T-helper 1 cell (primary cell): Measurements from ENCODE around the gene ZNF687.

Experiments used
- DNase-seq, 5 donors: peaks; one replicate each; pipeline ENCODE4 v3.0.0-alpha.2; 2012 to 2020

The ZNF687 gene

DNA sequence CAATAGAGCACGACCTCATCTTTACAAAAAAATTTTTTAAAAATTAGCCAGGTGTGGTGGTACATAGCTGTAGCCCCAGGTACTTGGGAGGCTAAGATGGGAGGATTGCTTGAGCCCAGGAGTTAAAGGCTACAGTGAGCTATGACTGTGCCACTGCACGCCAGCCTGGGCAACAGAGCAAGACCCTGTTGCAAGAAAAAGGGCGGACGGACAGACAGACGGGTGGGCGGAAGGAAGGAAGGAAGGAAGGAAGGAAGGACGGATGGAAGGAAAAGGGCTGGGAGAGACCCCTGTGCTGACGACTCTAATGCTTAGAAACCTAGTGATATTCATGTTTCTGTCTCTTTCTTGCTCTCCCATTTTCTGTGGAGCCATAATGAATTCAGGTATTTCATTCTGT, 30.7 kb downstream of the ZNF687 start:
- DNase-seq, result no peak

DNA sequence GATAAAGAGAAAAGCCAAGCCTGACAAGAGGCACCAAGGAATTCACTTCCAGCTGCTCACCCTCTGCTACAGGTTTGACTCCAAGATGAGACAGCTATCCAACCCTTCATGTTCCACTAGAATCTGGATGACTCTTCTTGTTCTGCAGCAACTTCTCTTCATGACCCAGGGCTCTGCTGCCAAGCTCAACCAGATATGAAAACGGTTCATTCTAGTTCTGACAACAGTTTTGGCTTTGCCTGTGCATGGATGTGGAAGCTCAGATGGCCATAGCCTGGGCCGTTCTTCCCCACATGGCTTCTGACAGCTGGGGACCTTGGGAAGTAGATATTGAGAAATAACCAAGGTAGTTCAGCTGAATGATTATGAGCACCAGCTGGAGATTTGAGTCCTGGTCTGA, 31.4 kb downstream of the ZNF687 start:
- no peak for DNase-seq

- DNase-seq, result no peak
Measured at GRCh38 chr1:151314137-151314875, 32.2 kb downstream of the ZNF687 start.

- DNase-seq, result no peak
Measured at GRCh38 chr1:151315565-151316235, 33.6 kb downstream of the ZNF687 start.

DNA sequence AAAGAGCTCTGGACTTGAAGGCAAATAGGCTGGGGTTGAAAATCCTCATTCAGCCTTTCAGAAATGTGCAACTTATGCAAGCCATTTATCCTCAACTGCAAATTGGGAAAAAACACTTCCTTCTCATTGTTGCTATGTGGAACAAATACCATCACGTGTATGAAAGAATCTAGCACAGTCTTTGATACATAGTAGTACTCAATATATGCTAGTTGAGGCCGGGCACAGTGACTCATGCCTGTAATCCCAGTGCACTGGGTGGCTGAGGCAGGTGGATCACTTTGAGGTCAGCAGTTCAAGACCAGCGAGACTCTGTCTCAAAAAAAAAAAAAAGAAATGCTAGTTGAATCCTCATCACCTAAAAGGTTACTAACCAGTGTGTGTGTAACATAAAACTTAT, 36.9 kb downstream of the ZNF687 start:
- no peak for DNase-seq

DNA sequence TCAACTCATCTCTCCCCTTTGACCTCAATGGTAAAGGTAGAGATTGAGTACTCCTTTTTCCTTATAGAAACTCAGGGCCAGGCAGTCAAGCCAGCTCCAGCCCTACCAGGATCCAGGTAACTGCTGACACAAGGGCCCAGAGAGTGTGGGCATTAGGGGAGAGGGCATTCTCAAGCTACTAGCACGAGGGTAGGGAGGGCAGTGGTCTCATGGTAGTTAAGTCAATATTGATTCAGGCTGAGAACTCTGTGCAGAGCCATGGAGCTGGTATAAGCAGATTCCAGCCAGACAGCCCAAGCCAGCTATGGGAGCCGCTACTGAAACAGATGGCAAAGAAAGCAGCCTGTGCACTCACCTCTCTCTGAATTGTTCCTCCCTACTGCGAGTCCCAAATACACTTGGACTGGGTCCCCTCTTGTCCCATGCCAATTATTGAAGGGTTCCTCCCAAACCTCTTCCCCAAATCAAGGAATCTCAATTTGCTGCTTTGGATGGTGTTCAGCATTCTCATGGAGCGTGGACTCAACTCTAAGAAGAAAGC, 42.4 kb downstream of the ZNF687 start:
- DNase-seq, result no peak

- DNase-seq, result no peak
Measured at GRCh38 chr1:151325231-151325630, 43.1 kb downstream of the ZNF687 start.

DNA sequence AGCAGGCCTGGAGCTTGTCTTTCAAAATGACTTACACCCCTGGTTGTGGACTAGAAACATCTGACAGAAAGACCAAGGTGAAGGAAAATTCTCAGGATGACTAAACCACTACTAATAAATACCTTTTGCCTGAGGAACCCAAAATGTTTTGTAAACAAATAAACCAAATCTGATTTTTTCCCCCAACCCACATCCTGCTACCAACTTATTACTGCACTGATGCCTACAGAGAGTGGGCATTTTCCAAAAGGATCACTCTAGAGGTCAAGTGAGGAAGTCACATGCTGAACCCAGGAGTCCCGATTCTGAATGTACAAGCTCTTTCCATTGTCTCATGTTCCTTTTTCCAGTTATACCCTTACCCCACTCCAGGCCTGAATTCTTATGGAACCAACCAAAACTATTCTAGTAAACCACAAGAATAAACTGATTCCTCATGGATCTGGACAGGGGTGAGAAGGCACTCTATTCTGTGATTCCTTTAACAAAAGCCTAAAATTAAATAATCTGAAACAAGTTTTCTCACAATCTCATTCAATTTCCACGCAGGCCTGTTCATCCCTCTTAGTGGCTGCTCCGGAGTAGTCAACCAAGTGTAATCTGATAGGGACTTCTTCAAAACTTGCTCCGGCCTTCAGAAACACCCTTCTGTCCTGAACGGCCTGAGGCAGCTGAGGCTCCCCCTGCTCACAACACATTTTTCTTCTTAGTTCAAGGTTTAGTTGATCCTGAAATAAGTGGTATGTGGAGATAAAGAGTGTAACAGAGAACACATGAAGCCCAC, 43.7 kb downstream of the ZNF687 start:
- DNase-seq, result no peak

DNA sequence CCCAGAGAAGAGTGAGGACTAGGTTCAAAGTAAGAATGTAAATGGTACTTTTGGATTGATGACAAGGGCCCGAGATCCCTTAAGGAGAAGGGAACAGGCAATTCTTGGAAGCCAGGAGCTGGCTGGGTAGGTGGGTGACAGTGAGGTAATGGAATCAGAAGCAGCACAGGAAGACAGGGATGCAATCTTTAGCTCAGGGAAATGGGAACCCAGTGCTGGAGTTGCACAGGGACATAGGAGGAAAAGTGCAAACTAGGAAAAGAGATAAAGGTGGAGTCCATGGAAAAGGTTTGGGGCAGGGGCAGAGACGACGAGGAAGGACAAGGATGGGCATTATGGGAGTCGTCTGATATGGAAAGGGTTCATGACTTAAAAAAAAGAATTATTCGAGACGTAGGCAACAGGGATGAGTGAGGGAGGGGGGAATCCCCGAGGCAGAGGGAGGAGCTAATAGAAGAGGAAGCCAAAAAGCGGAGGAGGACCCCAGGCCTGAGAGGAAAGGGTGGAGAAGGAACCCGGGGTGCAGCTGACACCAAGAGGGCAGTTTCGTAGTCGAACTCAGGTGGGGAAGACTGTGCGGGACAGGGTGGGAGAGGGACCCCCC, 44.6 kb downstream of the ZNF687 start:
- peak in 4 of 5 donors; percentile 23 to 54 (median 36) for DNase-seq

- peak; percentile 73 to 96 (median 89) for DNase-seq
Measured at GRCh38 chr1:151327223-151327902, 45.3 kb downstream of the ZNF687 start, which contains the start of gene PI4KB. PI4KB (minus strand) TSS chr1:151327416; CDS start chr1:151316481, 10,935 bp downstream.

- no peak for DNase-seq
Measured at GRCh38 chr1:151327903-151328674, 46.0 kb downstream of the ZNF687 start.

DNA sequence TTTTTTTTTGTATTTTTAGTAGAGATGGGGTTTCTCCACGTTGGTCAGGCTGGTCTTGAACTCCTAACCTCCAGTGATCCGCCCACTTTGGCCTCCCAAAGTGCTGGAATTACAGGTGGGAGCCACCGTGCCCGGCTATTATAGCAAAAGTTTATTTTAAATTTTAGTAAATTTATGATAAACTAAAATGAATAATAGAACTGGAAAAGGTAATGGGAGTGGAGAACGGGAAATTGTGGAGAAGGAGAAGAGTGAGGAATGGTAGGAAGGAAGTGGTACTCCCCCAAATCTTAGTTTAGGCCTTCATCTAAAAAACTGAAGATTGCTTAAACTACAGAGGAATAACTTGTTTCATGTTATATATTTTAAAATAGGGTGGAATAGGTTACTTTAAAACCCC, 52.7 kb downstream of the ZNF687 start:
- no peak for DNase-seq

DNA sequence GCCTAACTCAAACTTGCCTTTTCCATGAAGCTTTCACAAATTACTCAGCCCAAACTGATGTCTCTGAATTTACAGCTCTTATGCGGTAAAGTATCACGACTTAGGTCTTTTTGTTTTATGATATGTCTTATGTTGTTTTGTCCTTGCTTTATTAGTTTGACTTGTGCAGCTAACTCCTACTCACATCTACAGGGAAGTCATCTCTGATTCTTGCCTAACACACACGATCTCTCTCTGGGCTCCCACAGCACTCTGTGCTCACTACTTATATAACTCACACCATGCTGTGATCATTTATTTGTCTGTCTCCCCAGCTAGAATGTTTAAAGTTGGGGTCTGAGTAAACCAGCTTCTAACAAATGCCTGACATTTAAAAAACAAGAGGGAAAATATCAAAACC, 54.5 kb downstream of the ZNF687 start:
- no peak for DNase-seq

GRCh38 chr1:151340870-151341754, 59.0 kb downstream of the ZNF687 start:
- DNase-seq, result peak in 4 of 5 donors; percentile 24 to 74 (median 46)
